GM23338 (cell line): ENCODE measurements around the gene KIT. TPM values are rescaled to one million over a fixed set of nuclear protein-coding genes. Genes with fewer than 3 reads are reported as not detected.

ENCODE experiments used
- ATAC-seq: fragments of 200-7000 bp; cut with Tn5 transposase; 3 replicates; pipeline ENCODE4 v1.9.1; 2020
- DNase-seq: peaks from one replicate; pipeline ENCODE4 v3.0.0-alpha.2; 2015; ENCODE audit warnings: low spot score
- H2AFZ ChIP-seq: fragments of 200-600 bp; sonication (generic); 2 replicates; pipeline ENCODE4 v1.8.0; 2016; ENCODE audit warnings: antibody characterized with exemption, mild to moderate bottlenecking, moderate library complexity
- H3F3A ChIP-seq: fragments of 200-600 bp; sonication (generic); replicated peaks from 2 replicates; pipeline ENCODE4 v1.8.0; 2017; ENCODE audit warnings: antibody characterized with exemption, mixed run types, low read depth
- H3K27ac ChIP-seq: fragments of 200-600 bp; sonication (generic); 2 replicates; pipeline ENCODE4 v1.6.1; 2016; ENCODE audit warnings: low read depth
- H3K27me3 ChIP-seq: fragments of 200-600 bp; sonication (generic); 2 replicates; pipeline ENCODE4 v1.8.0; 2016; ENCODE audit warnings: mild to moderate bottlenecking, mixed run types, moderate library complexity; ENCODE audit not compliant: insufficient read depth
- H3K36me3 ChIP-seq: fragments of 200-600 bp; sonication (generic); 2 replicates; pipeline ENCODE4 v1.8.0; 2016; ENCODE audit warnings: mild to moderate bottlenecking; ENCODE audit not compliant: insufficient read depth
- H3K4me1 ChIP-seq: fragments of 200-600 bp; sonication (generic); 2 replicates; pipeline ENCODE4 v1.8.0; 2016; ENCODE audit warnings: mild to moderate bottlenecking, moderate library complexity; ENCODE audit not compliant: insufficient read depth
- H3K4me2 ChIP-seq: fragments of 200-600 bp; sonication (generic); 2 replicates; pipeline ENCODE4 v1.7.1; 2017; ENCODE audit warnings: mixed run types
- H3K4me3 ChIP-seq: fragments of 200-600 bp; sonication (generic); 2 replicates; pipeline ENCODE4 v1.6.1; 2016; ENCODE audit warnings: mixed run types
- H3K79me2 ChIP-seq: fragments of 200-600 bp; sonication (generic); replicated peaks from 2 replicates; pipeline ENCODE4 v1.8.0; 2017; ENCODE audit warnings: mild to moderate bottlenecking; ENCODE audit not compliant: insufficient read depth
- H3K9me2 ChIP-seq: fragments of 200-600 bp; sonication (generic); 2 replicates; pipeline ENCODE4 v1.8.0; 2017; ENCODE audit not compliant: insufficient read depth
- H4K20me1 ChIP-seq: fragments of 200-600 bp; sonication (generic); replicated peaks from 2 replicates; pipeline ENCODE4 v1.8.0; 2017; ENCODE audit warnings: mild to moderate bottlenecking; ENCODE audit not compliant: insufficient read depth
- H3K27ac Mint-ChIP-seq: 2 replicates; pipeline ENCODE4 v1.8.0; 2020; ENCODE audit warnings: inconsistent platforms, mild to moderate bottlenecking, moderate library complexity, mixed read lengths
- H3K27me3 Mint-ChIP-seq: 3 replicates; pipeline ENCODE4 v1.8.0; 2022; ENCODE audit warnings: low read depth, mild to moderate bottlenecking, moderate library complexity, mixed read lengths, inconsistent platforms; ENCODE audit not compliant: insufficient read depth, poor library complexity
- H3K36me3 Mint-ChIP-seq: 3 replicates; pipeline ENCODE4 v1.8.0; 2021; ENCODE audit warnings: low read depth, mild to moderate bottlenecking, inconsistent platforms, moderate library complexity, mixed read lengths
- H3K4me1 Mint-ChIP-seq: 3 replicates; pipeline ENCODE4 v1.8.0; 2020; ENCODE audit warnings: mild to moderate bottlenecking, inconsistent platforms, mixed read lengths
- H3K4me3 Mint-ChIP-seq: 3 replicates; pipeline ENCODE4 v1.8.0; 2021; ENCODE audit warnings: moderate library complexity, mild to moderate bottlenecking, inconsistent platforms, mixed read lengths
- H3K9me3 Mint-ChIP-seq: 3 replicates; pipeline ENCODE4 v1.8.0; 2020; ENCODE audit warnings: moderate library complexity, mild to moderate bottlenecking, inconsistent platforms, mixed read lengths
- CREB1 ChIP-seq: fragments of 250-450 bp; sonication (Bioruptor Pico); IDR thresholded peaks from 2 replicates; pipeline ENCODE4 v1.5.0; 2020; ENCODE audit warnings: low read depth, mild to moderate bottlenecking, moderate library complexity
- EZH2 ChIP-seq: fragments of 200-600 bp; sonication (generic); IDR thresholded peaks from one replicate; pipeline ENCODE4 v1.8.0; 2017; ENCODE audit warnings: antibody characterized with exemption, mild to moderate bottlenecking, low read depth; ENCODE audit not compliant: unreplicated experiment
- JUNB ChIP-seq: IDR thresholded peaks from one replicate; pipeline ENCODE4 v1.6.1; 2016; ENCODE audit warnings: antibody characterized with exemption; ENCODE audit not compliant: unreplicated experiment
- NANOG ChIP-seq: IDR thresholded peaks from 2 replicates; pipeline ENCODE4 v1.6.1; 2016; ENCODE audit warnings: antibody characterized with exemption, borderline replicate concordance
- POLR2AphosphoS5 ChIP-seq: IDR thresholded peaks from 2 replicates; pipeline ENCODE4 v1.6.1; 2016; ENCODE audit warnings: antibody characterized with exemption, low read depth
- ZNF114 ChIP-seq: fragments of 250-450 bp; sonication (Bioruptor Pico); IDR thresholded peaks from 2 replicates; pipeline ENCODE4 v1.5.0; 2020; ENCODE audit warnings: mild to moderate bottlenecking, moderate library complexity
- ZNF331 ChIP-seq: fragments of 250-450 bp; sonication (Bioruptor Pico); IDR thresholded peaks from 2 replicates; pipeline ENCODE4 v1.5.0; 2020; ENCODE audit warnings: low read depth, mild to moderate bottlenecking, moderate library complexity
- polyA plus RNA-seq: library from polyadenylated mRNA; unstranded; fragments of >200 nt; fragmentation: Nextera tagmentation; extraction: Ambion mirVana; gene quantifications from 2 replicates; pipeline ENCODE4 v1.2.1, GENCODE V29; 2016
- total RNA-seq: library from RNA; depleted of rRNA; stranded (reverse); fragments of >200 nt; shearing (Covaris generic); gene quantifications from 2 replicates; pipeline ENCODE4 v1.2.3, GENCODE V29; 2014
- TF ChIP-seq, protein P1 (sequence below), 2 experiments: fragments of 200-600 bp in 1 of 2; sonication (generic) in 1 of 2; conservative IDR thresholded peaks; 2 replicates each; pipeline versions ENCODE4 v1.5.1 to v1.6.1; 2016 to 2017; ENCODE audit warnings: antibody characterized with exemption in 2 of 2, low read depth in 2 of 2, mild to moderate bottlenecking in 2 of 2, moderate library complexity in 1 of 2
- TF ChIP-seq, protein P2 (sequence below): fragments of 250-450 bp; sonication (Bioruptor Pico); IDR thresholded peaks from 2 replicates; pipeline ENCODE4 v1.5.0; 2020; ENCODE audit warnings: mild to moderate bottlenecking, moderate library complexity
- TF ChIP-seq, protein P3 (sequence below): IDR thresholded peaks from 2 replicates; pipeline ENCODE4 v1.6.1; 2016; ENCODE audit warnings: antibody characterized with exemption

Gene KIT
- total and polyA plus RNA-seq, 2 experiments from 2014 or later = 9.0 to 28.4 TPM

DNA sequence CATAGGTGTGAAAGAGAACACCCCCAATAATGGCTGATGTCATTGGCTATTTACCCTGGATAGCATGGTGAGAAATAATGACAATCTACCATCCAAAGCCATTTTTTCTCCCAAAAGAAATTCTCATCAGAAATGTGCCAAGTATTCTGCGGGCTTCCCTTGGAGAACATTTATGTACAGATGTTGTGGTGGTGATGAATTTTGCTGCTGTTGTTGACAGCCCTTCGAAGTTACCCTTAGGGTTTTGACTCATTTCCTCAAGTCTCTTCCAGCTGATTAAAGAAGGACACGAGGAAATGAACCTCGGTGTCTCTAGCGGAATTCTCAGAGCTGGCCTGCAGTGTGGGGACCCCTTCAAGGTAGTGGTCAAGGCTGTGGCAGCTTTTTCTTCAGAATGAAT lies 3.4 kb downstream of the KIT start (continued):
- TF ChIP-seq, protein P1, sequence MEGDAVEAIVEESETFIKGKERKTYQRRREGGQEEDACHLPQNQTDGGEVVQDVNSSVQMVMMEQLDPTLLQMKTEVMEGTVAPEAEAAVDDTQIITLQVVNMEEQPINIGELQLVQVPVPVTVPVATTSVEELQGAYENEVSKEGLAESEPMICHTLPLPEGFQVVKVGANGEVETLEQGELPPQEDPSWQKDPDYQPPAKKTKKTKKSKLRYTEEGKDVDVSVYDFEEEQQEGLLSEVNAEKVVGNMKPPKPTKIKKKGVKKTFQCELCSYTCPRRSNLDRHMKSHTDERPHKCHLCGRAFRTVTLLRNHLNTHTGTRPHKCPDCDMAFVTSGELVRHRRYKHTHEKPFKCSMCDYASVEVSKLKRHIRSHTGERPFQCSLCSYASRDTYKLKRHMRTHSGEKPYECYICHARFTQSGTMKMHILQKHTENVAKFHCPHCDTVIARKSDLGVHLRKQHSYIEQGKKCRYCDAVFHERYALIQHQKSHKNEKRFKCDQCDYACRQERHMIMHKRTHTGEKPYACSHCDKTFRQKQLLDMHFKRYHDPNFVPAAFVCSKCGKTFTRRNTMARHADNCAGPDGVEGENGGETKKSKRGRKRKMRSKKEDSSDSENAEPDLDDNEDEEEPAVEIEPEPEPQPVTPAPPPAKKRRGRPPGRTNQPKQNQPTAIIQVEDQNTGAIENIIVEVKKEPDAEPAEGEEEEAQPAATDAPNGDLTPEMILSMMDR (conservative IDR thresholded peaks at IDR 0.05; ENCODE audit: low read depth in 2 of 2) = no peak
- TF ChIP-seq ZNF331 (no peak), JUNB (no peak), CREB1 (CRISPR knock-in tag) (no peak)

DNA sequence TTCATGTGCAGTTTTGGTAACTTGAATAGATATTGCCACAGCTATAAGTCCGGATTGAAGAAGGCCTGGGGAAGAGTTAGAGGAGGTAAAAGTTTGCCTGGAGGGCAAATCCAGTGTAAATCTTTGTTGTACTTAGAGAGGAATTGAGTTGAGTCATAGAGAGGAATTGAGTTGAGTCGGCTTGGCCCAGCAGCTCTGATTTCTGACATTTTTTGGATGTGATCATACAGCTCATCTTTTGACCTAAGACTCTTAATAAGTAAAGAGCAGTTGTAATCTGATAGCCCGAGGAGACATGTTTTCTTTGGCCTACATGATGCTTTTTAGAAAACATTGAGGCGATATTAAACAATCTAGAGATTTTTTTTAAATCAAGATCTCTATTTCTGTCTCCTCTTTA lies 3.9 kb downstream of the KIT start:
- no peaks in the 10 kb centered on the region for H3K9me3 Mint-ChIP-seq
- Histone ChIP-seq H3K27ac (no peak overlapping the region), H3K4me3 (no peak overlapping the region), H3K4me1 (peaks cover 34% of the 10 kb centered on the region), H3F3A (0 out of 2 replicates have a peak, but pooled peaks cover 2% of the 10 kb centered on the region), H2AFZ (no peak overlapping the region), H3K9me2 (no peaks in the 10 kb centered on the region), H3K4me2 (no peak overlapping the region), H3K79me2 (peaks cover 72% of the 10 kb centered on the region), H3K27me3 (peaks cover 31% of the 10 kb centered on the region), H4K20me1 (peaks cover 37% of the 10 kb centered on the region), H3K36me3 (no peaks in the 10 kb centered on the region)
- H3K4me3 Mint-ChIP-seq = no peak overlapping the region
- peaks cover 35% of the 10 kb centered on the region for H3K4me1 Mint-ChIP-seq
- H3K36me3 Mint-ChIP-seq = no peaks in the 10 kb centered on the region; the same call in 2 of the 3 replicates
- DNase-seq (no peak), ATAC-seq (no peak)
- H3K27me3 Mint-ChIP-seq = peaks cover 36% of the 10 kb centered on the region
- no peak overlapping the region for H3K27ac Mint-ChIP-seq
- TF ChIP-seq EZH2 = no peak
- TF ChIP-seq, protein P2, sequence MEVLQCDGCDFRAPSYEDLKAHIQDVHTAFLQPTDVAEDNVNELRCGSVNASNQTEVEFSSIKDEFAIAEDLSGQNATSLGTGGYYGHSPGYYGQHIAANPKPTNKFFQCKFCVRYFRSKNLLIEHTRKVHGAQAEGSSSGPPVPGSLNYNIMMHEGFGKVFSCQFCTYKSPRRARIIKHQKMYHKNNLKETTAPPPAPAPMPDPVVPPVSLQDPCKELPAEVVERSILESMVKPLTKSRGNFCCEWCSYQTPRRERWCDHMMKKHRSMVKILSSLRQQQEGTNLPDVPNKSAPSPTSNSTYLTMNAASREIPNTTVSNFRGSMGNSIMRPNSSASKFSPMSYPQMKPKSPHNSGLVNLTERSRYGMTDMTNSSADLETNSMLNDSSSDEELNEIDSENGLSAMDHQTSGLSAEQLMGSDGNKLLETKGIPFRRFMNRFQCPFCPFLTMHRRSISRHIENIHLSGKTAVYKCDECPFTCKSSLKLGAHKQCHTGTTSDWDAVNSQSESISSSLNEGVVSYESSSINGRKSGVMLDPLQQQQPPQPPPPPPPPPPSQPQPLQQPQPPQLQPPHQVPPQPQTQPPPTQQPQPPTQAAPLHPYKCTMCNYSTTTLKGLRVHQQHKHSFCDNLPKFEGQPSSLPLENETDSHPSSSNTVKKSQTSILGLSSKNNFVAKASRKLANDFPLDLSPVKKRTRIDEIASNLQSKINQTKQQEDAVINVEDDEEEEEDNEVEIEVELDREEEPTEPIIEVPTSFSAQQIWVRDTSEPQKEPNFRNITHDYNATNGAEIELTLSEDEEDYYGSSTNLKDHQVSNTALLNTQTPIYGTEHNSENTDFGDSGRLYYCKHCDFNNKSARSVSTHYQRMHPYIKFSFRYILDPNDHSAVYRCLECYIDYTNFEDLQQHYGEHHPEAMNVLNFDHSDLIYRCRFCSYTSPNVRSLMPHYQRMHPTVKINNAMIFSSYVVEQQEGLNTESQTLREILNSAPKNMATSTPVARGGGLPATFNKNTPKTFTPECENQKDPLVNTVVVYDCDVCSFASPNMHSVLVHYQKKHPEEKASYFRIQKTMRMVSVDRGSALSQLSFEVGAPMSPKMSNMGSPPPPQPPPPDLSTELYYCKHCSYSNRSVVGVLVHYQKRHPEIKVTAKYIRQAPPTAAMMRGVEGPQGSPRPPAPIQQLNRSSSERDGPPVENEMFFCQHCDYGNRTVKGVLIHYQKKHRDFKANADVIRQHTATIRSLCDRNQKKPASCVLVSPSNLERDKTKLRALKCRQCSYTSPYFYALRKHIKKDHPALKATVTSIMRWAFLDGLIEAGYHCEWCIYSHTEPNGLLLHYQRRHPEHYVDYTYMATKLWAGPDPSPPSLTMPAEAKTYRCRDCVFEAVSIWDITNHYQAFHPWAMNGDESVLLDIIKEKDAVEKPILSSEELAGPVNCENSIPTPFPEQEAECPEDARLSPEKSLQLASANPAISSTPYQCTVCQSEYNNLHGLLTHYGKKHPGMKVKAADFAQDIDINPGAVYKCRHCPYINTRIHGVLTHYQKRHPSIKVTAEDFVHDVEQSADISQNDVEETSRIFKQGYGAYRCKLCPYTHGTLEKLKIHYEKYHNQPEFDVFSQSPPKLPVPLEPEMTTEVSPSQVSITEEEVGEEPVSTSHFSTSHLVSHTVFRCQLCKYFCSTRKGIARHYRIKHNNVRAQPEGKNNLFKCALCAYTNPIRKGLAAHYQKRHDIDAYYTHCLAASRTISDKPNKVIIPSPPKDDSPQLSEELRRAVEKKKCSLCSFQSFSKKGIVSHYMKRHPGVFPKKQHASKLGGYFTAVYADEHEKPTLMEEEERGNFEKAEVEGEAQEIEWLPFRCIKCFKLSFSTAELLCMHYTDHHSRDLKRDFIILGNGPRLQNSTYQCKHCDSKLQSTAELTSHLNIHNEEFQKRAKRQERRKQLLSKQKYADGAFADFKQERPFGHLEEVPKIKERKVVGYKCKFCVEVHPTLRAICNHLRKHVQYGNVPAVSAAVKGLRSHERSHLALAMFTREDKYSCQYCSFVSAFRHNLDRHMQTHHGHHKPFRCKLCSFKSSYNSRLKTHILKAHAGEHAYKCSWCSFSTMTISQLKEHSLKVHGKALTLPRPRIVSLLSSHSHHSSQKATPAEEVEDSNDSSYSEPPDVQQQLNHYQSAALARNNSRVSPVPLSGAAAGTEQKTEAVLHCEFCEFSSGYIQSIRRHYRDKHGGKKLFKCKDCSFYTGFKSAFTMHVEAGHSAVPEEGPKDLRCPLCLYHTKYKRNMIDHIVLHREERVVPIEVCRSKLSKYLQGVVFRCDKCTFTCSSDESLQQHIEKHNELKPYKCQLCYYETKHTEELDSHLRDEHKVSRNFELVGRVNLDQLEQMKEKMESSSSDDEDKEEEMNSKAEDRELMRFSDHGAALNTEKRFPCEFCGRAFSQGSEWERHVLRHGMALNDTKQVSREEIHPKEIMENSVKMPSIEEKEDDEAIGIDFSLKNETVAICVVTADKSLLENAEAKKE = no peak
- no peak for TF ChIP-seq ZNF114 (CRISPR knock-in tag)
- TF ChIP-seq JUNB = no peak
- TF ChIP-seq, protein P3, sequence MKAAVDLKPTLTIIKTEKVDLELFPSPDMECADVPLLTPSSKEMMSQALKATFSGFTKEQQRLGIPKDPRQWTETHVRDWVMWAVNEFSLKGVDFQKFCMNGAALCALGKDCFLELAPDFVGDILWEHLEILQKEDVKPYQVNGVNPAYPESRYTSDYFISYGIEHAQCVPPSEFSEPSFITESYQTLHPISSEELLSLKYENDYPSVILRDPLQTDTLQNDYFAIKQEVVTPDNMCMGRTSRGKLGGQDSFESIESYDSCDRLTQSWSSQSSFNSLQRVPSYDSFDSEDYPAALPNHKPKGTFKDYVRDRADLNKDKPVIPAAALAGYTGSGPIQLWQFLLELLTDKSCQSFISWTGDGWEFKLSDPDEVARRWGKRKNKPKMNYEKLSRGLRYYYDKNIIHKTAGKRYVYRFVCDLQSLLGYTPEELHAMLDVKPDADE = no peak
- no peak for TF ChIP-seq POLR2AphosphoS5
- no peak for TF ChIP-seq NANOG
- no peak for TF ChIP-seq ZNF331
- TF ChIP-seq, protein P1 (conservative IDR thresholded peaks at IDR 0.05; ENCODE audit: low read depth in 2 of 2) = no peak
